DMS79 treated with DMSO at 0.1 percent for 48 hours (cell line): Measurements from ENCODE around the gene FZR1.

ENCODE experiments used
- DNase-seq: peaks from one replicate; lab custom pipeline; 2025; lab: John Stamatoyannopoulos, UW

FZR1 gene

DNA sequence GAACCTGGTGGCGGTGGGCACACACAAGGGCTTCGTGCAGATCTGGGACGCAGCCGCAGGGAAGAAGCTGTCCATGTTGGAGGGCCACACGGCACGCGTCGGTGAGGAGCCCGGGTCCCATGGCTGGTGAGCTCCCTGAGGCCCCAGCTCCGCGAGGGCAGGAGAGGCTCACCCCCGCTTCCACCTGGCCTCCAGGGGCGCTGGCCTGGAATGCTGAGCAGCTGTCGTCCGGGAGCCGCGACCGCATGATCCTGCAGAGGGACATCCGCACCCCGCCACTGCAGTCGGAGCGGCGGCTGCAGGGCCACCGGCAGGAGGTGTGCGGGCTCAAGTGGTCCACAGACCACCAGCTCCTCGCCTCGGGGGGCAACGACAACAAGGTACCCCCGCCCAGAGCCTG is 25.6 kb downstream of the FZR1 start:
- no peak for DNase-seq

DNA sequence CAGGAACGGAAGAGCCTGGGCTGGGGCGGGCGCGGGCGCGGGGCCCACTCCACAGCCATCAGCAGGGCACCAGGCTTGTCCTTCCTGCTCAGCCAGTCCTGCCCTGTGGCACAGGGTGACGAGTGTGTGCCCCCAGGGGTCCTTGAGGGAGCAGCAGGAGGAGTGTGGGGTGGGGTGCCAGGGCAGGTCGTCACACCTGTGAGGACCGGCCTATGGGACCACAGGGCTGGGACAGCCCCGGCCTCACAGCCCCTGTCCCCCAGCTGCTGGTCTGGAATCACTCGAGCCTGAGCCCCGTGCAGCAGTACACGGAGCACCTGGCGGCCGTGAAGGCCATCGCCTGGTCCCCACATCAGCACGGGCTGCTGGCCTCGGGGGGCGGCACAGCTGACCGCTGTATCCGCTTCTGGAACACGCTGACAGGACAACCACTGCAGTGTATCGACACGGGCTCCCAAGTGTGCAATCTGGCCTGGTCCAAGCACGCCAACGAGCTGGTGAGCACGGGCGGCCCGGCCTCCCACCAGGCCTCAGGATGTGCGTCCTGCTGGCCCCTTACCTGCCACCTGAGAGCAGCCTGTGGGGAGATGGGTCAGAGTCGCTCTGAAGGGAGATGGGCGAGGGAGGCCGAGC is 26.2 kb downstream of the FZR1 start:
- no peak for DNase-seq

DNA sequence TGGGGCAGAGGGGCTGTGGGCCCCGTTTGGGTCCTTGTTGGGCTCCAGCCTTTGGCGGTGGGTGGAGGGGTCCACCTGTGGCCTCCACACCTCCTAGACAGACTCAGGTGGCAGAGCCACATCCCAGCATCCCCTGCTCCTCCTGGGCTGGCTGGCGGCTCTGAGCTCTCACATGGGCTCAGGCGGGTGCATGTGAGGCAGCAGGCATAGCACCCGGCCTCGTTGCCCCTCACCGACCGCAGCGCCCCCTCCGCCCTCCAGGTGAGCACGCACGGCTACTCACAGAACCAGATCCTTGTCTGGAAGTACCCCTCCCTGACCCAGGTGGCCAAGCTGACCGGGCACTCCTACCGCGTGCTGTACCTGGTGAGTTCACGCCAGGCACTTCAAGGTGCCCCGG is 26.9 kb downstream of the FZR1 start:
- no peak for DNase-seq

GRCh38 chr19:3533563-3534216 is 27.6 kb downstream of the FZR1 start:
- no peak for DNase-seq

DNA sequence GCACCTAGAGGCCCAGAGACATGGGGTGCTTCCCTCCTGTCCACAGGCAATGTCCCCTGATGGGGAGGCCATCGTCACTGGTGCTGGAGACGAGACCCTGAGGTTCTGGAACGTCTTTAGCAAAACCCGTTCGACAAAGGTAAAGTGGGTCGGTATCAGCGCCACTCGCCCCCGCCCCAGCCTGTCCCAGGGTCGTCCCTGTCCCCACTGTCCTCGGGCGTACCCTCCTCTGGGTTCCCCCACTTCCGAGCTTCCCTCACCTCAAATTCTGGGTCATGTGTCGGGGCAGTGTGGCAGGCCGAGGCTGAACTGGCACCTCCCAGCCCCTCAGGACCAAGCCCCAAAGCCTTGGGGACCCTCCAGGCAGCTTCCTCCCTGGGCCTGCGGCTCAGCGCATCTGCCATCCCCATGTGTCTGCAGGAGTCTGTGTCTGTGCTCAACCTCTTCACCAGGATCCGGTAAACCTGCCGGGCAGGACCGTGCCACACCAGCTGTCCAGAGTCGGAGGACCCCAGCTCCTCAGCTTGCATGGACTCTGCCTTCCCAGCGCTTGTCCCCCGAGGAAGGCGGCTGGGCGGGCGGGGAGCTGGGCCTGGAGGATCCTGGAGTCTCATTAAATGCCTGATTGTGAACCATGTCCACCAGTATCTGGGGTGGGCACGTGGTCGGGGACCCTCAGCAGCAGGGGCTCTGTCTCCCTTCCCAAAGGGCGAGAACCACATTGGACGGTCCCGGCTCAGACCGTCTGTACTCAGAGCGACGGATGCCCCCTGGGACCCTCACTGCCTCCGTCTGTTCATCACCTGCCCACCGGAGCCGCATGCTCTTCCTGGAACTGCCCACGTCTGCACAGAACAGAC is 28.5 kb downstream of the FZR1 start:
- no peak for DNase-seq

- no peak for DNase-seq
Observed at GRCh38 chr19:3535235-3535535, 29.1 kb downstream of the FZR1 start.

- no peak for DNase-seq
Observed at GRCh38 chr19:3535563-3535965, 29.5 kb downstream of the FZR1 start.

GRCh38 chr19:3535981-3536380 is 29.9 kb downstream of the FZR1 start:
- no peak for DNase-seq

GRCh38 chr19:3536429-3537100 is 30.5 kb downstream of the FZR1 start:
- no peak for DNase-seq

DNA sequence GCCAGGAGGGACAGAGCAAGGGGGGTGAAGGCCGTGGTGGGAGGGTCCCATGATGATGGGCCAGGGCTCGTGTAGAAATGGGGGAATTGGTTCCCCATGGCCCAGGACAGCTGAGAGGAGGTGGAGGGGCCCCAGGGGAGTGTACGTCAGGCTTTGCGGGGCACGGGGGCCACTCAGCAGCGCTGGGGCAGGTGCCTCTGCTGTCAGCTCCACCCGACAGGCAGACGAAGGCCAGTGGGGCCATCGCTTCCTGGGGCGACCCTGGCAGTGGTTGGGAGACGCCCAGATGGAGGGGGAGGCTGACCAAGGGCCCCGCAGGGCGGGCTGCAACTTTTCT is 31.0 kb downstream of the FZR1 start:
- DNase-seq, result no peak

DNA sequence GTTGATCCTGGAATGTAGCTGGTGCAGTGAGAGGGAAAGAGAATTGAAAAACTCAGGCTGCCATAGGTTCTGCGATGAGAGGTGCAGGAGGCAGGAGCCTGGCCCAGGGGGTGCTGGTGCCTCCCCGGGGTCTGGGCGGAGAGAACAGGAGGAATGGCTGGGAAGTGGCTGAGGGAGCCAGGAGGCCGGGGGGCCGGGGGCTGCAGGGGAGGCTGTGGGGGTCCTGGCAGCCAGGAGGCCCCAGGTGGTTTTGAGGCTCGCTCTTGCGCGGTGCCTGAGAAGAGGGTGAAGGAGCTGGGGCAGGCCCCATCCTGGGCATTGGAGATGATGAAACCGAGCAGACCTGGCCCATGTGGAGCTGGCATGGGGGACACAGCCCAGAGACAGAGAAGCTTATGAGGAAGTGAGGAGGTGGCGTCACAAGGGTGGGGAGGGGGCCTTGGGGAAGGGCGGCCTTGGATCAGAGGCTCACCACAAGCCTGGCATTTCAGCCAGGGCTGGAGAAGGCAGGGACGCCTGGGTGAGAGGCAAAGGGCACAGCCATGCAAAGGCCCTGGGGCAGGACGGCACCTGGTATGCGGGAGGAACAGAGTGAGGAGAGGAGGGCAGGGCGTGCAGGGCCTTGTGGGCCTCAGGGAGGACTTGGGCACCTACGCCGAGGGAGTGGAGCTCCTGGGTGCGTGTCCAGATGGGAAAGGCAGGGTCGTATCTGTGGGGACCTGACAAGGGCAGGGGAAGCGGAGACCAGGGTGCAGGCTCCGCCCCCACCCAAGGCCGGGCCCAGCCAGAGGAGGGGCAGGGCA is 31.5 kb downstream of the FZR1 start:
- DNase-seq, result no peak

DNA sequence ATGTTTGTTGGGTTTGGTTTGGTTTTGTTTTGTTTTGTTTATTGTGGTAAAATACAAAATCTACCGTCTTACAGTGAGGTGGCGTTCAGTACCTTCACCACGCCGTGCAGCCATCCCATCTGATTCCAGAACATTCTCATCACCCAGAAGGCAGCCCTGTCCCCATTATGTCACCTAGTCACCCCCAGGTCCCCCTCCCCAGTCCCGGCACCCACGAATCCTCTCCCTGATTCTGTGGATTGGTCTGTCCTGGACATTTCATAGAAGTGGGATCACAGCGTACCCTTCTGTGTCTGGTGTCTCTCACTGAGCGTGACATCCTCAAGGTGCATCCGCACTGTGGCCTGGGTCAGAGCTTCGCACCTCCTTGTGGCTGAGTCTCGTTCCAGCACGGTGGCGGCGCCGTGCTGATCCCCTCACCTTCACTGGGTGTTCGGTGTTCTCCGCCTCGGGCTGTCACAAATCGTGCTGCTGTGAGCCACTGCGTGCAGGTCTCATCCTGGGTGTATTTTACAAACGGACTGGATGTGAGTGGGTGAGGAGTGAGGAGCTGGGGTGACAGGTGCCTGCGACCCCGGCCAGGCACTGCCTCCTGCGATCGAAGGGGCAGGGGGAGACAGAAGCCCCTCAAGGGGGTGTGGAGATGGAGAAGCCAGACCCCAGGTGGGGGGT is 32.3 kb downstream of the FZR1 start:
- no peak for DNase-seq

DNA sequence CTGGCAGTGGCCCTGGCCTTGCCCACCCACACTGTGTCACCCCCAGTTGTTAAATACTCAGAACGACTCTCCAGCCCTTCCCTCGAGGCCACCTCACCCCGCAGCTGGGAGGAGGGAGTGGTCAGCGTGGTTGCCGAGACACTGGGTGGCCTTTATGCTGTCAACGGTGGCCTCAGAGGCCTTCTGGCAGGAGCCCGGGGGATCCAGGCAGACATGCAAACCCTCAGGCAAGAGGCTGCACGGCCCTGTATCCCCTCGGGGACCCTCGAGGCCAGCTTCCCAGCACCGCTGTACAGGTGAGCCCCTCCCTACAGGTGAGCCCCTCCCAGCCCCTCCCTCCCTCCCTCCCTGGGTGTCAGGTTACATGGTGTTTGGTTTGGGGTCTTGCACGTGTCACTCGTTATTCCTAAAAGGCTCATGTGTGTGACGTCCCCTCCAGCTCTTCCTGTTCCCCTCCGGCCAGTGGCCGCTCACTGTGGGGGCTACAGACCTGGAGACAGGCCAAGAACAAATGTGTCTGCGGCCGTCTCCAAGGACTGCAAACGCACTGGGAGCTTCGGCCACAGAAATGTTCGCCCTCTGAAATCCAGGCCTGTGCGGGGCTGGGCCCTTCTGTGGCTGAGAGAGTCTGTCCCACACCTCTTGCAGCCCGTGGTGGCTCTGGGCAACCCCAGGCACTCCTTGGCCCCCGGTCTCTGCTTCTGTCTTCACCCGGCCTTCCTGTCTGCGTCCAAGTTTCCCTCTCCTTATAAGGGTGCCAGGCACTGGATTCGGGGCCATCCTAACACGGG is 33.0 kb downstream of the FZR1 start, which contains the start of gene TEKTIP1:
TSS of gene TEKTIP1 (plus strand) at position 210 of the 791 bp plus-strand sequence. CDS start at position 214, 4 bp downstream.
- no peak for DNase-seq

GRCh38 chr19:3539756-3540118 is 33.6 kb downstream of the FZR1 start:
- DNase-seq, result no peak

GRCh38 chr19:3543150-3544057 is 37.3 kb downstream of the FZR1 start:
- DNase-seq, result no peak

GRCh38 chr19:3544058-3544376 is 37.9 kb downstream of the FZR1 start:
- no peak for DNase-seq

GRCh38 chr19:3544742-3545668 is 38.9 kb downstream of the FZR1 start:
- no peak for DNase-seq

GRCh38 chr19:3545669-3546034 is 39.5 kb downstream of the FZR1 start:
- no peak for DNase-seq

DNA sequence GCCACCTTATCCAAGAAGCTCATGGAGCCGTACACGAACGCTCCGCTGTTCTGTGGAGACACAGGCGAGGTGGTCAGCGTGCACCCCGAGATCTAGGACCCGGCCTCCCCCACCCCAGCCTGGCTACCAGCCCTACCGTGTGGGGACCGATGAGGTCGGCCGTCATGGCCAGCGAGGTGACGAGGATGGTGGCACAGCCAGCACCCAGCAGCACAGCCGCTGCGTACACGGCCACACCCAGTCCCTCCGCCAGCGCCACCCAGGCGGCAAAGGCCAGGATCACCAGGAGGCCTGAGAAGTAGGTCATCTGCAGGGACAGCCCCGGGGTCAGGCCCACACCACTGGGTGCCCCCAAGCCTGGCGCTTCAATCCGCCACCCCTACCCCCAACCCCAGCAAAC is 40.0 kb downstream of the FZR1 start:
- DNase-seq, result no peak
